ENCODE measurements around the gene P3R3URF. TPM values are rescaled to one million over a fixed set of nuclear protein-coding genes. Genes with fewer than 3 reads are reported as not detected.

P3R3URF gene
- total RNA-seq, 2 donors from 2014 or later, result not detected

DNA sequence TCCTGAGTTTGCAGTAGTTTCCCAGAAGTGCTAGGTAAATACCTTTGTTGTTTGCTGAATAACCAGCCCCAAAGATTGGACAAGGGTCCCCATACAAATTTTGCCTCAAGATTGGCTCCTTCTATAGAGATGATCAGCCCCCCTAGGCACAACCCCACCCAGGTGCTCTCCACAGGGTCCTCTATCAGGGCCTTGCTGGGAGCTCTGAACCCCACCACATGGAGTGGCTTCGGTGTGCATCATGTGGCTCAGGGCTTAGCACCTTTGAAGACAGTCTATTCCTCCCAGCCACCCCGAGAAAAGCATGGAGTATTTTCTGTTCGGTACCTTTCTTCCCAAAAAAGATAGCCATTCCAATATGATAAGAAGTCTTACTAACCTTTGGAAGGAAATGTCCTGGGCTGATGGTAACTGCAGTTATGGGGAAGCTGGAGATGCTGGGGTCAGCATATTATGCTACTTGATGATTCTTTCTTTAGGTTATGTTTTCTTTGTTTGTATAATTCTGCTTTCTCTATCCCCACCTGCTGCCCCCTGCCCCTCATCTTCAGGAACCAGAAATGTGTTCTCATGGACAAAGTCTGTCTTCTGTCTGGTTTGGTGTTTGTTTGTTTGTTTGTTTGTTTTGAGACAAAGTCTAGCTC, 6.4 kb downstream of the P3R3URF start:
- intact Hi-C loops (cut with DNase I), result loop anchor here (10.0 kb wide), 1 partner anchor 365 kb away; the partner anchor contains the start of gene MAST2
- H3K4me1 ChIP-seq (replicated peaks), result peaks cover 7% of the 10 kb centered on the region
- WGBS, result 92% methylated on average over 3 of the region's 3 CpGs
- DNase-seq (ENCODE audit: low spot score), result no peak
- no peaks in the 10 kb centered on the region for H3K27me3 ChIP-seq (replicated peaks; ENCODE audit: insufficient read depth)
- TF ChIP-seq POLR2AphosphoS5 (IDR thresholded peaks at IDR 0.05) (no peak), POLR2A (IDR thresholded peaks at IDR 0.05) (no peak)
- TF ChIP-seq, protein P1, sequence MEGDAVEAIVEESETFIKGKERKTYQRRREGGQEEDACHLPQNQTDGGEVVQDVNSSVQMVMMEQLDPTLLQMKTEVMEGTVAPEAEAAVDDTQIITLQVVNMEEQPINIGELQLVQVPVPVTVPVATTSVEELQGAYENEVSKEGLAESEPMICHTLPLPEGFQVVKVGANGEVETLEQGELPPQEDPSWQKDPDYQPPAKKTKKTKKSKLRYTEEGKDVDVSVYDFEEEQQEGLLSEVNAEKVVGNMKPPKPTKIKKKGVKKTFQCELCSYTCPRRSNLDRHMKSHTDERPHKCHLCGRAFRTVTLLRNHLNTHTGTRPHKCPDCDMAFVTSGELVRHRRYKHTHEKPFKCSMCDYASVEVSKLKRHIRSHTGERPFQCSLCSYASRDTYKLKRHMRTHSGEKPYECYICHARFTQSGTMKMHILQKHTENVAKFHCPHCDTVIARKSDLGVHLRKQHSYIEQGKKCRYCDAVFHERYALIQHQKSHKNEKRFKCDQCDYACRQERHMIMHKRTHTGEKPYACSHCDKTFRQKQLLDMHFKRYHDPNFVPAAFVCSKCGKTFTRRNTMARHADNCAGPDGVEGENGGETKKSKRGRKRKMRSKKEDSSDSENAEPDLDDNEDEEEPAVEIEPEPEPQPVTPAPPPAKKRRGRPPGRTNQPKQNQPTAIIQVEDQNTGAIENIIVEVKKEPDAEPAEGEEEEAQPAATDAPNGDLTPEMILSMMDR (IDR thresholded peaks at IDR 0.05), result no peak
- no peaks in the 10 kb centered on the region for H3K9me3 ChIP-seq
- H3K27ac ChIP-seq, result no peak overlapping the region
- no peaks in the 10 kb centered on the region for H3K36me3 ChIP-seq
- H3K4me3 ChIP-seq, result no peak overlapping the region

DNA sequence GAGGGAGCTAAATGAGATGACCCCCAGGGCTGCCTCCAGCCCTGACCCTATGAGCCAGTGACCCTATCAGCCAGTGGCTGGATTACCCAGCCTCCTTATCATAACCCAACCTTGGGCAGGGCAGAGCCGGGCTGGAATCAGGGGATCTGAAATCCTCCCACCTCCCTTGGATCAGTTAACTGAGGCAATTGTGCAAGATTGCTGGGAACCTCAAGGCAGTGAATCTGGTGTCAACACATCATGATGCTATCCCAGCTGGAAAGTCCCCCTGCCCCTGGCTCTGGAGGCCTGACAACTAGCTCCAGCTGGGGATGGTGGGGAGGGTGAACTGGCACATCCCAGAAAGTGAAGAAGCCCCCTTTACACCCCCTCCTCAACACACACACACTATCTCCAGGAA, 7.8 kb downstream of the P3R3URF start:
- Histone ChIP-seq H3K4me3 (no peak overlapping the region), H3K4me1 (replicated peaks) (peaks cover 7% of the 10 kb centered on the region), H3K27me3 (replicated peaks; ENCODE audit: insufficient read depth) (no peaks in the 10 kb centered on the region), H3K36me3 (no peaks in the 10 kb centered on the region), H3K27ac (no peak overlapping the region), H3K9me3 (no peaks in the 10 kb centered on the region)
- intact Hi-C loops (cut with DNase I), result no loop called here
- no peak for TF ChIP-seq POLR2AphosphoS5 (IDR thresholded peaks at IDR 0.05)
- TF ChIP-seq, protein P1 (IDR thresholded peaks at IDR 0.05), result no peak
- no peak for TF ChIP-seq POLR2A (IDR thresholded peaks at IDR 0.05)
- no peak for DNase-seq (ENCODE audit: low spot score)
- WGBS, result 85% methylated on average over 1 of the region's 1 CpG

DNA sequence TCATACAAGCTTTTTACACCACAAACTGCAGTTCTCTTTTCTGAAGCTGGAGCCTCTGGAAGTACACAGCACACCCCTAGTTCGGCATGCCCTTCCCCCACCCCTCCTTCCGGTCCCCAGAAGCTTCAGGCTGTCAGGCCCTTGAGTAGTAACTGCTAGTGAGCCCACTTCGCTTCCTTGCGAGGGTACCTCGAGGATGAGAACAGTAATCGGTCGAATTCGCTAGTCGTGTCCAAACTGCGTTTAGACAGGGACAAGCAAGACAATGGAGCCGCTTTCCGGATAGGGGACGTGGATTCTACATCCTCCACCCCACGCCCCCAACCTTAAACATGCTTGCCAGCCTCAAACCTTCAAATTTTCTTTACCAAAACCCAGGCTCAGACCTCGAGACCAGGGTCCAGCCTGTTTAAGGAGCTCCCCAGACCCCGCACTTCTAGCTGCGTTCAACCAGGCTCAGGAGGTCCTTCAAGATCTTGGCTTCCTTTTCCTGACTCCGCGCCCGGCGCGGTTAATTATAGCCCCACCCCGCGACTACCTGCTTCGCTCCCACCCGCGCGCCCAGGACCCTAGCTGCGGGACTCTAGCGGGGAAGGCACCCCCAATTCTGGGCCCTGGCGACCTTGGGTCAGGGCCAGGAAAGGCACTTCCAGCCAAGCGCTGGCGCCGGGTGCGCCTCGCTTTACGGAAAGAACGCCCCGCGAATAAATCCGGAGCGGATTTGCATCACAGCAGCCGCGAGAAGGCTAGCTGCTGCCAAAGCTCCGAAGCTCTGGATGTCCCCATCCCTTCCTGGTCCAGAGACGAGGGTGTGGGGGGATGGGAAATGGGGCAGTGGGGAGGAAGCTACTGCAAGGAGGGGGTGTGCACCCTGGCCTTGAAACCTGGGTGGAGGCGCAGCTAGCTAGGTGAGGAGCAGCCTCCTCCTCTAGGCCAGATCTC, 9.5 kb downstream of the P3R3URF start:
- Histone ChIP-seq H3K4me3 (peak overlapping the region; percentile 31), H3K27me3 (replicated peaks; ENCODE audit: insufficient read depth) (no peaks in the 10 kb centered on the region), H3K9me3 (no peaks in the 10 kb centered on the region), H3K27ac (peak overlapping the region; percentile 41 to 44), H3K36me3 (no peaks in the 10 kb centered on the region), H3K4me1 (replicated peaks) (peaks cover under 1% of the 10 kb centered on the region)
- no peak for DNase-seq (ENCODE audit: low spot score)
- TF ChIP-seq POLR2AphosphoS5 (IDR thresholded peaks at IDR 0.05), result peak; percentile 24
- no peak for TF ChIP-seq POLR2A (IDR thresholded peaks at IDR 0.05)
- TF ChIP-seq, protein P1 (IDR thresholded peaks at IDR 0.05), result no peak
- intact Hi-C loops (cut with DNase I), result no loop called here
- 18% methylated on average over 47 of the region's 47 CpGs for WGBS

DNA sequence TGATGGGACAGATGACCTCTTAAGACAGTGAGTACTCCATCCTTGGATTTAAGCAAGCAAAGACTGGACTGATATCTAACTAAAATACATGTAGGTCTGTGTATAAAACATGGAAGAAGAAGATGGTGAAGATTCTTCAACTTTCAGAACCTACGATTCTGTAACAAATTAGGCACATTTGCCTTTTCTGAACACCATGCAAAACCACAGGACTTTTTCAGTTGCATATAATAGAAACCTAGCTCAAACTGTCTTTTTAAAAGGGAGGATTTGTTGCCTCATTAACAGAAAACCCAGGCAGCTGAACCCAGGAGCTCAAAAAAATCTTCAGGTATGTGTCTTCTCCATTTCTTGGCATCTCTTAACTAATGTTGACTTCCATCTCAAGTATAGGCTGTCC, 16.1 kb downstream of the P3R3URF start:
- H3K27ac ChIP-seq, result no peak overlapping the region
- no peak overlapping the region for H3K4me3 ChIP-seq
- 89% methylated on average over 1 of the region's 1 CpG for WGBS
- H3K9me3 ChIP-seq, result no peaks in the 10 kb centered on the region
- no peaks in the 10 kb centered on the region for H3K4me1 ChIP-seq (replicated peaks)
- no peak for DNase-seq (ENCODE audit: low spot score)
- no peak for TF ChIP-seq POLR2AphosphoS5 (IDR thresholded peaks at IDR 0.05)
- TF ChIP-seq, protein P1 (IDR thresholded peaks at IDR 0.05), result no peak
- no peak for TF ChIP-seq POLR2A (IDR thresholded peaks at IDR 0.05)
- H3K36me3 ChIP-seq, result no peaks in the 10 kb centered on the region
- intact Hi-C loops (cut with DNase I), result no loop called here
- no peaks in the 10 kb centered on the region for H3K27me3 ChIP-seq (replicated peaks; ENCODE audit: insufficient read depth)

Measured in prostate gland (tissue), 2 donors.